Head of caudate nucleus (tissue), 42 donors: ENCODE results near the gene OR8S1.
"Not testable (repeated sequence)": the region's sequence is repeated elsewhere in the genome, so short reads cannot be mapped to it uniquely, and the experiment has no call there.

Experiments
- DNase-seq, 42 donors: peaks; one replicate each; pipeline versions ENCODE4 v3.0.0 to v3.0.0-alpha.2; 2020 to 2021; ENCODE audit warnings: mixed read lengths in 7 of 42
- intact Hi-C: fragments of 100-400 bp; cut with DNase I; formaldehyde crosslinking; loops from one replicate; pipeline ENCODE4 v1.15.0; 2022

The OR8S1 gene

GRCh38 chr12:48525332-48525731, at the start of gene OR8S1:
TSS of gene OR8S1 (plus strand) at chr12:48525632. CDS start at chr12:48525632, 0 bp downstream.
- intact Hi-C loops: no loop called here

DNA sequence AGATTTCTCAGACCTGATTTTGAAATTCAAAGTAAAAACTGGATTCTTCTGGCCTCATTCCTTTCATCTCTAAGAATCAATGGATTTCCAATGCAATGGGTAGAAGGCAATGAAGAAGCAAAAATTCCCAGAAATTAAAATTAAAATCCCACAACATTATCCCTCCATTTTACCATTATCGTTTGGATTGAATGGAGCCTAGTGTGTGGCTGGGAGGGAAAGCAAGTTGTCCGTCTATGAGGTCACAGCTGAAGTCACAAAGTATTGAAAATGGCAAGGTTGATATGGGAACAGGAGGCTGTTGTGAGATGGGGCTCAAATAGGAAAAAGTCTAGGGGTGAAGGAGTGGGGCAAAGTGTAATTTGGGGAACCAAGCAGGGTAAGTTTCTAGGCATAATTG, 43.2 kb upstream of the OR8S1 start, which contains the start of gene C12orf54:
Gene C12orf54, plus strand, starts transcription at position 301 of the 400 bp plus-strand sequence. CDS start 799 bp downstream, outside the sequence.
- DNase-seq: no peak
- intact Hi-C loops: no loop called here

More at GRCh38 chr12:48525332-48525731, at the start of gene OR8S1:
- DNase-seq: no peak

DNA sequence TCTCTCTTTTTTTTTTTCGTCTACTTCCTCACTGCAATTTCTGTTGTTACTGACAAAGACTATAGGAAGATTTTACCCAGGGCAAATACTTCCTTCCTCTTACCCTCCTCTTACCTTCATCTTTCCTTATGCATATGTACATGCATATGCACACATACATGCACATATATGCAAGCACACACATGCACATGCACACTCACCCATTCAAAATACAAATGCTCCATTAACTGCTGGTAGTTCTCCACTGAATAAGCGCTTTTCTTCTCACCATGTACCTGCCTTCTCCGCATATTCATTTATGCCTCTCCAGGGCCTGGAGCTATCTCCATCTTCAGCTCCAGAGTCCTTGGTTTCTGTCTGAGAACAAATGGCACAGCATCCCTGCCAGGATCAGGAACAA, 42.5 kb upstream of the OR8S1 start:
- intact Hi-C loops: no loop called here
- DNase-seq: no peak

DNA sequence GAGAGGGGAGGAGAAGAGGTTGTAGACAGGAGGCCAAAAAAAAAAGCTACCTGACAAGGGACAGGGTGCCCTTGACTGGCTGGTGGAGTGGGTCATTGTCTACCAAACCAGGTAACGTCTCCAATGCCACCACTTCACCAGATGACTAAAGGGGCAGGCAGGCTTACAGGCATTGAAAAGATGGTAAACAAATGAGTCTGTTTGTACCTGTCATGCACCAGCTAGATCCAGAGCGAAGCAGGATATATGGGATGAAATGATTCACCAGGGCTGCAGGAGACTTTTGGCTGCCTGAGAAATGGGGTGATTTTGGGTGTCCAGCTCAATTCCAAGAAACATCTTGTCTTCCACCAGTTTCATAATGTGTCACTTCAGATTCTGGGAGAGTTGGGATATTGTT, 39.2 kb upstream of the OR8S1 start:
- DNase-seq: no peak
- intact Hi-C loops: no loop called here

- no peak for DNase-seq
- intact Hi-C loops: no loop called here
These were observed 38.8 kb upstream of the OR8S1 start for GRCh38 chr12:48486679-48487078.

DNA sequence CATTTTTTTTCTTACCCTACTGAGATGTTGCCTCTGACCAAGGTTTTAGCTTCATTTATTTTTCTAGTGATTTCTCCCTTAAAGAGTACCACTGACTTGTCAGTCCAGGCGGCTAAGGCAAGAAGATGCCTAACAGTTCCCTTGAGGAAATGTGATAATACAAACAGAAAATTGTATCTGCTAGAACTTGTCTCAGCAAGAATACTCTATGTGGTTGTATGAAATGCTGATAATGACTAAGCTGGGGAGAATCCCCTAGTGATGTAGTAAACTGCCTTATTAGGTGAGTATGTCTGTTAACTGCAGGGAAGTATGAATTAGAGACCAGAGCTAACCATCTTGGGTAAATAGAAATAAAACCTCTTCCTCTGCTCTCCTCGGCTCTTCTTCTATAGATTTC, 36.4 kb upstream of the OR8S1 start:
- intact Hi-C loops: no loop called here
- DNase-seq: no peak

GRCh38 chr12:48489456-48489855, 36.0 kb upstream of the OR8S1 start:
- DNase-seq, intact Hi-C loops: not testable (repeated sequence)

GRCh38 chr12:48500281-48500680, 25.2 kb upstream of the OR8S1 start:
- DNase-seq, intact Hi-C loops: not testable (repeated sequence)

DNA sequence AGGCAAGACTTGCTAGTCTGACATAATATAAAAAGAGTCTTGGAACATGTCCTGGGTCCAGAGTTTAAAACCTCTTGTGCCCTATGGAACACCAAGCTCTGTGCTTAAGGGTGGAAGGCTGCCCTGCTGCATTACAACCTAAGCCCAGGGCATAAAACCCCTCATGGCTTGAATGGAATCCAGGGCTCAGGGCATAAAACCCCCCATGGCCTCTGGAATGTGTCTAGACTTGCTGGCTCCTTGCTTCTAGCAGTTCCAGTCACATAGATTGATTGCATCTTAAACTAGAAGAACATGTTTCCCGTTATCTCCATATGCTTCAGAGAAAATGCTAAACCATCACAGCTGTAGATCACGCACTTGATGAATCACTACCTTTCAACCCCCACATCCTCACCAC, 18.6 kb upstream of the OR8S1 start:
- DNase-seq, intact Hi-C loops: not testable (repeated sequence)

DNA sequence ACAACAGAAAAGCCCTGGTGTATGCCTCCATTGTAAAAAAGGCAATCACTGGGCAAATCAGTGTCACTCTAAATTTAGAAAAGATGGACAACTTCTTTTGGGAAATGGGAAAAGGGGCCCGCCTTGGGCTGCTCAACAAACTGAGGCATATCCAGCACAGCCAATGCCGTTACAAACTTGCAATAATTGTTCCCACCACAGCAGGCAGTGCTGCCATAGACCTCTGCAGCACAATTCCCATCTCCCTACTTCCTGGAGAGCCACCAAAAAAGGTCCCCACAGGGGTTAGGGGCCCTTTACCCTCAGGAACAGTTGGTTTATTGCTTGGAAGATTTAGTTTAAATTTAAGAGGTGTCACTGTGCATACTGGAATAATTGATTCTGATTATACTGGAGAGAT, 16.4 kb upstream of the OR8S1 start:
- intact Hi-C loops: no loop called here
- DNase-seq: no peak

- intact Hi-C loops: no loop called here
- DNase-seq: no peak
These were observed 15.3 kb upstream of the OR8S1 start for GRCh38 chr12:48510111-48510510.

- DNase-seq: no peak
- intact Hi-C loops: no loop called here
These were observed 12.6 kb upstream of the OR8S1 start for GRCh38 chr12:48512855-48513254.

DNA sequence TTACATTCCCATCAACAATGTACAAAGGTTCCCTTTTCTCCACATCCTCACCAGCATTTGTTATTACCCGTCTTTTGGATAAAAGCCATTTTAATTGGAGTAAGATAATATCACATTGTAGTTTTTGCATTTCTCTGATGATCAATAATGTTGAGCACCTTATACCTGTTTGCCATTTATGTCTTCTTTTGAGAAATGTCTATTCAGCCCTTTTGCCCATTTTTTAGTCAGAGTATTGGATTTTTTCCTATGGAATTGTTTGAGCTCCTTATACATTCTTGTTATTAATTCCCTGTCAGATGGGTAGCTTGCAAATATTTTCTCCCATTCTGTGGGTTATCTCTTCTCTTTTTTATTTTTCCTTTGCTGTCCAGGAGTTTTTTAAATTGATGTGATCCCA, 10.7 kb upstream of the OR8S1 start:
- intact Hi-C loops: no loop called here
- DNase-seq: no peak

- intact Hi-C loops, DNase-seq: not testable (repeated sequence)
These were observed 5.1 kb upstream of the OR8S1 start for GRCh38 chr12:48520381-48520780.

- no peak for DNase-seq
- intact Hi-C loops: no loop called here
These were observed 2.6 kb downstream of the OR8S1 start for GRCh38 chr12:48527891-48528670.

GRCh38 chr12:48532601-48533000, 7.2 kb downstream of the OR8S1 start:
- DNase-seq: no peak
- intact Hi-C loops: no loop called here

DNA sequence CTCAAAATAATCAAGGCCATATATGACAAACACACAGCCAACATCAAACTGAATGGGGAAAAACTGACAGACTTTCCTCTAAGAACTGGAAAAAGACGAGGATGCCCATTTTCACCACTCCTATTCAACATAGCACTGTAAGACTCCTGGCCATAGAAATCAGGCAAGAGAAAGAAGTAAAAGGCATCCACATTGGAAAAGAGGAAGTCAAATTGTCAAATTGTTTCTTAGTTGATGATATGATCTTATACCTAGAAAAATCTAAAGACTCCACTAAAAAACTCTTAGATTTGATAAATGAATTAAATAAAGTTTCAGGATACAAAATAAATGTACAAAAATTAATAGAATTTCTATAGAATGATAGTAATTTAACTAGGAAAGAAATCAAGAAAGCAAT, 11.2 kb downstream of the OR8S1 start:
- intact Hi-C loops: no loop called here
- DNase-seq: no peak

DNA sequence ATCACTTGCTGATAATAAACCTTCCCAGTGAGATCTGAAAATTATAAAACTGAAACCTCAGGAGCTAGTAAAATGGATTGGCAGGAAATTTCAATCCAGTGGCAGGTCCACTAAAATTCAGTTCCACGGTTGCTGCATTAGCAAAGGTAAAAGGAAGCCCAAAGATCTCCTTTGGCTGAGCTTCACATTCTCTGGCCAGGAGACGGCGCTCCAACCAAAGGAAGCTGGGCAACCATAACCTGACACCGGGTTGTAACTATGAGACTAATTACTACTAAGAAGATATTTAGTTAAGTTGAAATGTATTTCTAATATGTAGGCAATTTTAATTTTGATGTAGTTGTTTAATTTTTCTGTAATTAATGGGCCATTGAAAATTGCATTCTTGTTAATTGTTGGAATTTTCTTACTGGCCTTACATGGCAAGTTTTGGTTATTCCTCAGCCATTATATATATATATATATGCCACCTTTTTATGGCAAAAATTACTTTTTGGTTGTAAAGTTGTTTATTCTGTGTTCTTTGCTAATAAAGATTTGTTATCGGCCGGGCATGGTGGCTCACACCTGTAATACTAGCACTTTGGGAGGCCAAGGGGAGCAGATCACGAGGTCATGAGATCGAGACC, 17.0 kb downstream of the OR8S1 start:
- intact Hi-C loops: loop anchor here (5.0 kb wide), 1 partner anchor 75 kb away; no protein-coding TSS in a partner anchor
- DNase-seq: peak in 37 of 42 donors; percentile 8 to 83 (median 42)

DNA sequence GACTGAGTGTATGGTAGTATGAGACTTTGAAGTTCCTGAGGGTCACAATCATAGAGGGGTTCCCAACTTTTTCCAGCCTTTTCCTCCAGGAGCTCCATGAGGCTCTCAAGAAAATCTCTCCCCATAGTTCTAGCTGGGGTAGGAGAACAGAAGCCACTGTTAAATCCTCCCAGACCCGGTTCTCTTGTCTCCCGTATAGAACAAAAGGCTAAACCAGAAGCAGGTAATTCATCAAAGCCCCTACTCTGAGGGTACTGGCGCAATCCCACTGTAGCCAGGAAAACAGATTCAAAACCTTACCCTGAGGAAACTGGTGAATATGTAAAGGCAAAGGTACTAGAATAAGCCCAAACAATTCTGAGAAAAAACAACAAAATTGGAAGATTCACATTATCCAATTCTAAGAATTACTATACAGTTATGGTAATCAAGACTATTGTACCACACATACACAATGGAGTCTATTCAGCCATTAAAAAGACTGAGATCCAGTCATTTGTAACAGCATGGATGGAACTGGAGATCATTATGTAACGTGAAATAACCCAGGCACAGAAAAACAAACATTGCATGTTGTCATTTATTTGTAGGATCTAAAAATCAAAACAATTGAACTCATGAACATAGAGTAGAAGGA, 20.5 kb downstream of the OR8S1 start:
- no peak for DNase-seq
- intact Hi-C loops: no loop called here

- intact Hi-C loops, DNase-seq: not testable (repeated sequence)
These were observed 21.6 kb downstream of the OR8S1 start for GRCh38 chr12:48547012-48547411.
